Endothelial cell of umbilical vein (primary cell): ENCODE measurements around the gene NCKAP5. TPM values are rescaled to one million over a fixed set of nuclear protein-coding genes. Genes with fewer than 3 reads are reported as not detected.

Experiments used
- BruUV-seq: library from RNA; stranded (reverse); fragments of 400-500 nt; replicated peaks from 2 replicates; lab custom pipeline; 2021; lab: Mats Ljungman, UMichigan
- CTCF ChIA-PET: fragments of 300-600, 350-600 bp; sonication (Branson Sonifier 250); formaldehyde crosslinking; loops from one replicate; lab custom pipeline; 2021; ENCODE audit warnings: antibody characterized with exemption, inconsistent platforms; lab: Charles Lee
- POLR2A ChIA-PET: fragments of 300-600, 350-600 bp; sonication (Branson Sonifier 250); formaldehyde crosslinking; loops from one replicate; lab custom pipeline; 2021; ENCODE audit warnings: antibody characterized with exemption, inconsistent platforms; lab: Charles Lee
- DNase-seq: peaks from one replicate; pipeline ENCODE4 v3.0.0-alpha.2; 2011; ENCODE audit warnings: low read depth, low spot score
- FAIRE-seq: peaks from 2 replicates; lab custom pipeline; 2011; peaks lifted over from hg19 to GRCh38; lab: Jason Lieb, UNC
- H2AFZ ChIP-seq: 2 replicates; pipeline ENCODE4 v1.6.0; 2012; ENCODE audit warnings: low read depth, low read length, control low read depth, inconsistent platforms
- H3K27ac ChIP-seq: 2 replicates; pipeline ENCODE4 v1.5.1; 2011; ENCODE audit warnings: low read depth, mild to moderate bottlenecking, control low read depth, low read length, moderate library complexity; ENCODE audit not compliant: insufficient read depth
- H3K27me3 ChIP-seq, 2 experiments: 2 replicates each; pipeline versions ENCODE4 v1.6.0 to v1.6.1; 2011; ENCODE audit warnings: low read length in 2 of 2, mixed read lengths in 1 of 2; ENCODE audit not compliant: control insufficient read depth in 2 of 2, insufficient read depth in 2 of 2
- H3K36me3 ChIP-seq, 2 experiments: 2 replicates in 1 of 2; 3 replicates in 1 of 2; pipeline ENCODE4 v1.5.1; 2011; ENCODE audit warnings: low read length in 2 of 2, mild to moderate bottlenecking in 1 of 2, moderate library complexity in 1 of 2; ENCODE audit not compliant: control insufficient read depth in 2 of 2, insufficient read depth in 2 of 2; ENCODE audit errors: extremely low read depth in 1 of 2
- H3K4me1 ChIP-seq: 3 replicates; pipeline ENCODE4 v1.5.1; 2011; ENCODE audit warnings: mild to moderate bottlenecking, low read length; ENCODE audit not compliant: control insufficient read depth, insufficient read depth; ENCODE audit errors: extremely low read depth
- H3K4me2 ChIP-seq: 2 replicates; pipeline ENCODE4 v1.6.1; 2011; ENCODE audit warnings: low read length, control low read depth, mixed read lengths; ENCODE audit not compliant: insufficient read depth
- H3K4me3 ChIP-seq, 3 experiments: fragments of 200-600 bp in 1 of 3; sonication (generic), shearing (Covaris generic) in 1 of 3; replicated peaks in 1 of 3; 2 replicates each; pipeline ENCODE4 v1.5.1; 2011 to 2016; ENCODE audit warnings: control low read depth in 3 of 3, low read length in 3 of 3, mild to moderate bottlenecking in 2 of 3, inconsistent platforms in 1 of 3, low read depth in 1 of 3, moderate library complexity in 1 of 3; ENCODE audit not compliant: insufficient read depth in 1 of 3
- H3K79me2 ChIP-seq: 2 replicates; pipeline ENCODE4 v1.6.0; 2012; ENCODE audit warnings: low read length, inconsistent platforms; ENCODE audit not compliant: control insufficient read depth, insufficient read depth
- H3K9ac ChIP-seq: replicated peaks from 2 replicates; pipeline ENCODE3; 2011; ENCODE audit warnings: low read length, control low read depth; ENCODE audit not compliant: insufficient read depth; ENCODE audit errors: extremely low read depth
- H3K9me1 ChIP-seq: replicated peaks from 3 replicates; pipeline ENCODE4 v1.6.0; 2011; ENCODE audit warnings: mild to moderate bottlenecking, low read length; ENCODE audit not compliant: control insufficient read depth, insufficient read depth; ENCODE audit errors: extremely low read depth
- H3K9me3 ChIP-seq: replicated peaks from 2 replicates; pipeline ENCODE4 v1.5.1; 2012; ENCODE audit warnings: low read length, inconsistent platforms; ENCODE audit not compliant: control insufficient read depth, insufficient read depth
- H4K20me1 ChIP-seq: replicated peaks from 2 replicates; pipeline ENCODE3; 2011; ENCODE audit warnings: mild to moderate bottlenecking, low read length; ENCODE audit not compliant: control insufficient read depth, insufficient read depth; ENCODE audit errors: extremely low read depth
- EZH2 ChIP-seq: IDR thresholded peaks from 2 replicates; pipeline ENCODE4 v1.6.1; 2012; ENCODE audit warnings: borderline replicate concordance, low read depth, mild to moderate bottlenecking, moderate library complexity, low read length, inconsistent platforms; ENCODE audit not compliant: severe bottlenecking
- FOS ChIP-seq: IDR thresholded peaks from 2 replicates; pipeline ENCODE4 v1.6.1; 2011; ENCODE audit warnings: mild to moderate bottlenecking, low read length, moderate library complexity, borderline replicate concordance; ENCODE audit not compliant: insufficient read depth
- GATA2 ChIP-seq: IDR thresholded peaks from 2 replicates; pipeline ENCODE4 v1.7.0; 2011; ENCODE audit warnings: low read depth, mild to moderate bottlenecking, moderate library complexity, mixed read lengths, low read length; ENCODE audit not compliant: insufficient read length, insufficient read depth
- JUN ChIP-seq: IDR thresholded peaks from 2 replicates; pipeline ENCODE4 v1.6.1; 2011; ENCODE audit warnings: borderline replicate concordance, low read depth; ENCODE audit not compliant: insufficient read length, insufficient read depth
- MYC ChIP-seq: IDR thresholded peaks from one replicate; pipeline ENCODE4 v1.6.1; 2011; ENCODE audit warnings: mild to moderate bottlenecking, low read depth, low read length
- POLR2A ChIP-seq: IDR thresholded peaks from 2 replicates; pipeline ENCODE4 v1.6.1; 2012; ENCODE audit warnings: low read depth, mild to moderate bottlenecking, control low read depth, low read length
- POLR2AphosphoS5 ChIP-seq: IDR thresholded peaks from 2 replicates; pipeline ENCODE4 v1.6.1; 2012; ENCODE audit warnings: low read depth, mild to moderate bottlenecking, control low read depth, low read length, moderate library complexity; ENCODE audit not compliant: insufficient read depth
- dilution Hi-C: fragments of 300-500 bp; cut with MboI; formaldehyde crosslinking; loops from one replicate; pipeline ENCODE4 v1.15.0; 2019; ENCODE audit warnings: low sequenced_read_pairs; ENCODE audit not compliant: extremely low pct_ligation_motif_present
- intact Hi-C: fragments of 100-400 bp; cut with micrococcal nuclease; formaldehyde crosslinking; loops from one replicate; pipeline ENCODE4 v1.10.0; 2022
- polyA plus RNA-seq, 4 experiments: library from polyadenylated mRNA; depleted of rRNA in 3 of 4; stranded (reverse) in 3 of 4; unstranded in 1 of 4; fragments of >200 nt; gene quantifications; 2 replicates each; pipeline versions ENCODE4 v1.2.1 to v1.2.3, GENCODE V29; 2011 to 2012; ENCODE audit warnings: missing spikeins in 1 of 4
- total RNA-seq: library from RNA; stranded (reverse); gene quantifications from 2 replicates; pipeline ENCODE4 v1.2.3, GENCODE V29; 2021
- TF ChIP-seq, protein P1 (sequence below), 2 donors: IDR thresholded peaks; 1 replicate in 1 of 2; 2 replicates in 1 of 2; pipeline ENCODE4 v1.5.1; 2011; ENCODE audit warnings: low read length in 2 of 2, mild to moderate bottlenecking in 2 of 2, moderate library complexity in 2 of 2, control low read depth in 1 of 2, inconsistent platforms in 1 of 2, low read depth in 1 of 2; ENCODE audit not compliant: insufficient read depth in 1 of 2; ENCODE audit errors: extremely low read depth in 1 of 2
- TF ChIP-seq, protein P2 (sequence below): IDR thresholded peaks from 2 replicates; pipeline ENCODE4 v1.6.1; 2011; ENCODE audit not compliant: insufficient read depth, insufficient read length

Gene NCKAP5
- total and polyA plus RNA-seq, 2 donors (not counting 3 experiments of a cell fraction or from before 2014, with no cell fraction given) = 0.47 to 3.3 TPM

DNA sequence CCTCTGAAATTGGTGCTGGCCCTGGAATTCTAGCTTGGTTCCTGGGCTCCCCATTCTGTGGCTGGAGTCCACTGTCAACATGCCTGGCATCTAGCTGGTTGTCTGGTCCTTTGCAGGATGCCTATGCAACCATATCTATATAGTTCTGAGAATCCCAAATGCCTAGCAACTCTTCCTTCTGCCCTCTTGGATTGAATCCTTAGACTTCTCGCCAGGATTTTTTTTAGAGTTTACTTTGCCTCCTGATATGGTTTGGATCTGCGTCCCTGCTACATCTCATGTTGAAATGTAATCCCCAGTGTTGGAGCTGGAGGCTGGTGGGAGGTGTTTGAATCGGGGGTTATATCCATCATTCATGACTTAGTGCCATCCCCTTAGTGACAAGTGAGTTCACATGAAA, 833.3 kb downstream of the NCKAP5 start:
- H3K9ac ChIP-seq = no peak overlapping the region
- dilution Hi-C loops (no loop called here), intact Hi-C loops (no loop called here)
- H3K9me3 ChIP-seq = no peaks in the 10 kb centered on the region
- H3K27ac ChIP-seq = no peak overlapping the region
- no peaks in the 10 kb centered on the region for H3K9me1 ChIP-seq
- no peak overlapping the region for H3K4me3 ChIP-seq
- TF ChIP-seq EZH2 (no peak), GATA2 (no peak), FOS (no peak), POLR2A (no peak), POLR2AphosphoS5 (no peak), MYC (no peak), JUN (no peak)
- TF ChIP-seq, protein P1, sequence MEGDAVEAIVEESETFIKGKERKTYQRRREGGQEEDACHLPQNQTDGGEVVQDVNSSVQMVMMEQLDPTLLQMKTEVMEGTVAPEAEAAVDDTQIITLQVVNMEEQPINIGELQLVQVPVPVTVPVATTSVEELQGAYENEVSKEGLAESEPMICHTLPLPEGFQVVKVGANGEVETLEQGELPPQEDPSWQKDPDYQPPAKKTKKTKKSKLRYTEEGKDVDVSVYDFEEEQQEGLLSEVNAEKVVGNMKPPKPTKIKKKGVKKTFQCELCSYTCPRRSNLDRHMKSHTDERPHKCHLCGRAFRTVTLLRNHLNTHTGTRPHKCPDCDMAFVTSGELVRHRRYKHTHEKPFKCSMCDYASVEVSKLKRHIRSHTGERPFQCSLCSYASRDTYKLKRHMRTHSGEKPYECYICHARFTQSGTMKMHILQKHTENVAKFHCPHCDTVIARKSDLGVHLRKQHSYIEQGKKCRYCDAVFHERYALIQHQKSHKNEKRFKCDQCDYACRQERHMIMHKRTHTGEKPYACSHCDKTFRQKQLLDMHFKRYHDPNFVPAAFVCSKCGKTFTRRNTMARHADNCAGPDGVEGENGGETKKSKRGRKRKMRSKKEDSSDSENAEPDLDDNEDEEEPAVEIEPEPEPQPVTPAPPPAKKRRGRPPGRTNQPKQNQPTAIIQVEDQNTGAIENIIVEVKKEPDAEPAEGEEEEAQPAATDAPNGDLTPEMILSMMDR (IDR thresholded peaks at IDR 0.05; ENCODE audit: extremely low read depth in 1 of 2, insufficient read depth in 1 of 2, low read depth in 1 of 2, low read length in 2 of 2) = no peak
- TF ChIP-seq, protein P2, sequence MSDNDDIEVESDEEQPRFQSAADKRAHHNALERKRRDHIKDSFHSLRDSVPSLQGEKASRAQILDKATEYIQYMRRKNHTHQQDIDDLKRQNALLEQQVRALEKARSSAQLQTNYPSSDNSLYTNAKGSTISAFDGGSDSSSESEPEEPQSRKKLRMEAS = no peak
- FAIRE-seq (no peak), DNase-seq (no peak)
- H3K4me2 ChIP-seq = no peak overlapping the region
- CTCF ChIA-PET = no interaction called here
- POLR2A ChIA-PET = no interaction called here
- no peaks in the 10 kb centered on the region for H3K4me1 ChIP-seq
- no TSS peak for BruUV-seq
- H3K79me2 ChIP-seq = no peaks in the 10 kb centered on the region
- H4K20me1 ChIP-seq = no peaks in the 10 kb centered on the region
- no peaks in the 10 kb centered on the region for H3K27me3 ChIP-seq
- H2AFZ ChIP-seq = no peak overlapping the region
- H3K36me3 ChIP-seq = no peaks in the 10 kb centered on the region
